ENCODE data around the gene ZNF500.

The ZNF500 gene

GRCh38 chr16:4704491-4704890 lies 62.5 kb downstream of the ZNF500 start:
- DNase-seq (ENCODE audit: low spot score) = no peak

- no peak for DNase-seq (ENCODE audit: low spot score)
Observed at GRCh38 chr16:4703906-4704305, 63.1 kb downstream of the ZNF500 start.

GRCh38 chr16:4702466-4702808 lies 64.5 kb downstream of the ZNF500 start:
- no peak for DNase-seq (ENCODE audit: low spot score)

GRCh38 chr16:4701791-4702465 lies 65.0 kb downstream of the ZNF500 start:
- no peak for DNase-seq (ENCODE audit: low spot score)

- DNase-seq (ENCODE audit: low spot score) = no peak
Observed at GRCh38 chr16:4700997-4701743, 65.8 kb downstream of the ZNF500 start.

- DNase-seq (ENCODE audit: low spot score) = no peak
Observed at GRCh38 chr16:4700380-4700996, 66.5 kb downstream of the ZNF500 start.

GRCh38 chr16:4699046-4699556 lies 67.9 kb downstream of the ZNF500 start:
- no peak for DNase-seq (ENCODE audit: low spot score)

- DNase-seq (ENCODE audit: low spot score) = no peak
Observed at GRCh38 chr16:4698321-4699045, 68.5 kb downstream of the ZNF500 start.
